Progenitor cell of endocrine pancreas (in vitro differentiated cells): ENCODE results near the gene LIMS1. TPM values are rescaled to one million over a fixed set of nuclear protein-coding genes. Genes with fewer than 3 reads are reported as not detected.
"Not testable (repeated sequence)": the region's sequence is repeated elsewhere in the genome, so short reads cannot be mapped to it uniquely, and the experiment has no call there.

ENCODE experiments used
- DNase-seq: peaks from one replicate; pipeline ENCODE4 v3.0.0; 2021; ENCODE audit warnings: low spot score; ENCODE audit not compliant: unreplicated experiment
- H3K27ac Mint-ChIP-seq: 2 replicates; pipeline ENCODE4 v1.8.0; 2021; ENCODE audit warnings: mild to moderate bottlenecking, moderate library complexity, mixed read lengths
- H3K27me3 Mint-ChIP-seq: 2 replicates; pipeline ENCODE4 v1.8.0; 2021; ENCODE audit warnings: mixed read lengths
- H3K36me3 Mint-ChIP-seq: 2 replicates; pipeline ENCODE4 v1.8.0; 2022; ENCODE audit warnings: mixed read lengths; ENCODE audit not compliant: insufficient read depth
- H3K4me1 Mint-ChIP-seq: 2 replicates; pipeline ENCODE4 v1.8.0; 2021; ENCODE audit warnings: low read depth, mixed read lengths
- H3K4me3 Mint-ChIP-seq: 2 replicates; pipeline ENCODE4 v1.8.0; 2021; ENCODE audit warnings: low read depth, mild to moderate bottlenecking, moderate library complexity, mixed read lengths
- H3K9me3 Mint-ChIP-seq: 2 replicates; pipeline ENCODE4 v1.8.0; 2021; ENCODE audit warnings: low read depth, mixed read lengths
- CTCF ChIP-seq: fragments of 200-600 bp; sonication (generic); IDR thresholded peaks from one replicate; pipeline ENCODE4 v1.5.0; 2021; ENCODE audit warnings: antibody characterized with exemption, mild to moderate bottlenecking; ENCODE audit not compliant: unreplicated experiment
- long read RNA-seq: library from polyadenylated mRNA; unstranded; transcript quantifications from one replicate; pipeline ENCODE4 v2.0.0, GENCODE V29; 2020
- total RNA-seq: library from RNA; stranded (reverse); gene quantifications from 2 replicates; pipeline ENCODE4 v1.2.1, GENCODE V29; 2021

The LIMS1 gene, protein sequence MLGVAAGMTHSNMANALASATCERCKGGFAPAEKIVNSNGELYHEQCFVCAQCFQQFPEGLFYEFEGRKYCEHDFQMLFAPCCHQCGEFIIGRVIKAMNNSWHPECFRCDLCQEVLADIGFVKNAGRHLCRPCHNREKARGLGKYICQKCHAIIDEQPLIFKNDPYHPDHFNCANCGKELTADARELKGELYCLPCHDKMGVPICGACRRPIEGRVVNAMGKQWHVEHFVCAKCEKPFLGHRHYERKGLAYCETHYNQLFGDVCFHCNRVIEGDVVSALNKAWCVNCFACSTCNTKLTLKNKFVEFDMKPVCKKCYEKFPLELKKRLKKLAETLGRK
- 35.6 and 37.7 TPM in 2 replicates for total RNA-seq
- long read RNA-seq, full-length matches to known transcripts: 32 of 38 reads
- long read RNA-seq, partial matches to known transcripts: 1 of 38 reads
- long read RNA-seq, other reads (novel, unspliced or antisense): 5 of 38 reads

GRCh38 chr2:108533832-108534583, at the start of gene LIMS1:
TSS of gene LIMS1 (plus strand) at chr2:108534470. CDS start at chr2:108534563, 93 bp downstream.
- Mint-ChIP-seq H3K27ac (peak within 1 kb of the TSS; percentile 98), H3K9me3 (no peaks in the 10 kb centered on the region), H3K27me3 (no peaks in the 10 kb centered on the region), H3K4me1 (peaks cover 41% of the 10 kb centered on the region), H3K4me3 (peak within 1 kb of the TSS; percentile 94), H3K36me3 (no peaks in the 10 kb centered on the region)
- TF ChIP-seq CTCF: no peak
- peak; percentile 82 for DNase-seq

GRCh38 chr2:108485253-108485652, 49.0 kb upstream of the LIMS1 start:
- H3K27me3 Mint-ChIP-seq: no peaks in the 10 kb centered on the region
- no peak for TF ChIP-seq CTCF
- no peaks in the 10 kb centered on the region for H3K4me1 Mint-ChIP-seq
- no peak overlapping the region for H3K4me3 Mint-ChIP-seq
- no peak for DNase-seq
- no peak overlapping the region for H3K27ac Mint-ChIP-seq
- H3K9me3 Mint-ChIP-seq: peaks cover 3% of the 10 kb centered on the region
- H3K36me3 Mint-ChIP-seq: peaks cover 35% of the 10 kb centered on the region

GRCh38 chr2:108490506-108491122, 43.7 kb upstream of the LIMS1 start:
- peaks cover 30% of the 10 kb centered on the region for H3K36me3 Mint-ChIP-seq
- DNase-seq: no peak
- H3K9me3 Mint-ChIP-seq: no peaks in the 10 kb centered on the region
- H3K27ac Mint-ChIP-seq: no peak overlapping the region
- H3K4me3 Mint-ChIP-seq: no peak overlapping the region
- TF ChIP-seq CTCF: no peak
- no peaks in the 10 kb centered on the region for H3K27me3 Mint-ChIP-seq
- peaks cover 13% of the 10 kb centered on the region for H3K4me1 Mint-ChIP-seq

DNA sequence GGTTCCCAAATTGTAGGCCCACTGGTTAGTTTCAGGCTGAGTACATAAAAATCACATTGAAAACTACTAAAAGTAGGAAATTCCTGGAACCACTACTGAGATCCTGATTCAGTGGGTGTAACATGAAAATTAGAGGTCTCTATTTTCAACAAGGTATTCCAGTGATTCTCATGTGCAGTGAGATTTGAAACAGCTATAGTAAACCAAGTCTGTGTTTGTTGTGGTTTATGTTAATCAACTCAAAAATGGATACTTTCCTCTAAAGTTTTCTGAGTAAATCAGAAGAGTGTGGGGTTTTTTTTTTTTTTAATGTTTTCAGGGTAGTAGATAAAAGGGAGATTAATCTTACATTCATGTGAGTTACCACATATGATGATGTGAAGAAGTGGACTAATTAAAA, 42.4 kb upstream of the LIMS1 start:
- Mint-ChIP-seq H3K9me3 (no peaks in the 10 kb centered on the region), H3K36me3 (peaks cover 30% of the 10 kb centered on the region), H3K4me1 (peaks cover 13% of the 10 kb centered on the region), H3K4me3 (no peak overlapping the region), H3K27me3 (no peaks in the 10 kb centered on the region), H3K27ac (no peak overlapping the region)
- no peak for DNase-seq
- TF ChIP-seq CTCF: no peak

DNA sequence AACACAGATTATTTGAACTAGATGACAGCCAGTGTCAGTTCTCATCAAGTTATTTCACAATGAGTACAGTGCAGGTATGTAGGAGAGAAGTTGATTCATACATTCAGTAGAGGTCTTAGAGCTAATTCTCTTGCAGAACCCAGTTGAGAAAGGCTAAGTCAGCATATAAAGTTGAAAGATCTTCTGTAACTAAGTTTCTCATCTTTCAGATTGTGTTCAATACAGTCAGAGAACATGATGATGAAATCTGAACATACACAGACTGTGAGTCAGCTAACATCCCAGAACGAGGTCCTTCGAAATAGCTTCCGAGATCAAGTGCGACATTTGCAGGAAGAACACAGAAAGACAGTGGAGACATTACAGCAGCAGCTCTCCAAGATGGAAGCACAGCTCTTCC, 41.9 kb upstream of the LIMS1 start:
- no peak for TF ChIP-seq CTCF
- peak overlapping the region; percentile 3 for H3K4me3 Mint-ChIP-seq
- H3K36me3 Mint-ChIP-seq: peaks cover 31% of the 10 kb centered on the region
- peak overlapping the region; percentile 42 for H3K27ac Mint-ChIP-seq
- DNase-seq: no peak
- H3K9me3 Mint-ChIP-seq: no peaks in the 10 kb centered on the region
- H3K27me3 Mint-ChIP-seq: no peaks in the 10 kb centered on the region
- H3K4me1 Mint-ChIP-seq: peaks cover 13% of the 10 kb centered on the region

DNA sequence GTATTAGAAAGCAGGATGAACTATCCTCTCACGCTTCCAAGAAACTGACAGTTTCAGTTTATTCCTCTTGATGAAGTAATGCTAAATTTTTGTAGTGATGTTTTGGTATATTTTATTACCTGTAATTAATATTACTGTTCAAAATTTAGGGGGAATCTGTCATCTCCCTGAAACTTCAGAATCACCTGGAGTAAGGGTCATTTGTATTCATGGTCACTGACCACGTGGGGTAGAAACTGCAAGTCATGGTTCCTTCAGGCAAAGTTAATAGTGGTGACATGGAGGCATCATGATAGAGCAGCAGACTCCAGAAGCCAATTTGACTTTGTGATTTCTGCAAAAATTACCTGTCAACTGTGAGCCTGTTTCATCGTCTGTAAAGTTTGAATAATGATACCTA, 38.1 kb upstream of the LIMS1 start:
- DNase-seq, H3K27me3 Mint-ChIP-seq, H3K4me3 Mint-ChIP-seq, H3K9me3 Mint-ChIP-seq, H3K27ac Mint-ChIP-seq: not testable (repeated sequence)
- H3K4me1 Mint-ChIP-seq: peaks cover 13% of the 10 kb centered on the region
- H3K36me3 Mint-ChIP-seq: peaks cover 32% of the 10 kb centered on the region

GRCh38 chr2:108507620-108508019, 26.6 kb upstream of the LIMS1 start:
- not testable (repeated sequence) for H3K4me3 Mint-ChIP-seq, DNase-seq, H3K9me3 Mint-ChIP-seq, H3K27me3 Mint-ChIP-seq, H3K27ac Mint-ChIP-seq, H3K4me1 Mint-ChIP-seq
- peaks cover 28% of the 10 kb centered on the region for H3K36me3 Mint-ChIP-seq
